Fibroblast of lung (primary cell): ENCODE data around the gene ST8SIA4.

Experiments
- CTCF ChIP-seq, 2 donors: IDR thresholded peaks in 1 of 2; conservative IDR thresholded peaks in 1 of 2; 1 replicate in 1 of 2; 2 replicates in 1 of 2; pipeline ENCODE4 v1.5.1; 2011 to 2012; ENCODE audit warnings: low read length in 2 of 2, control low read depth in 1 of 2, inconsistent platforms in 1 of 2, low read depth in 1 of 2, mild to moderate bottlenecking in 1 of 2
- EZH2 ChIP-seq: IDR thresholded peaks from 2 replicates; pipeline ENCODE4 v1.5.1; 2012; ENCODE audit warnings: low read length, control low read depth, mild to moderate bottlenecking; ENCODE audit errors: missing control alignments

DNA sequence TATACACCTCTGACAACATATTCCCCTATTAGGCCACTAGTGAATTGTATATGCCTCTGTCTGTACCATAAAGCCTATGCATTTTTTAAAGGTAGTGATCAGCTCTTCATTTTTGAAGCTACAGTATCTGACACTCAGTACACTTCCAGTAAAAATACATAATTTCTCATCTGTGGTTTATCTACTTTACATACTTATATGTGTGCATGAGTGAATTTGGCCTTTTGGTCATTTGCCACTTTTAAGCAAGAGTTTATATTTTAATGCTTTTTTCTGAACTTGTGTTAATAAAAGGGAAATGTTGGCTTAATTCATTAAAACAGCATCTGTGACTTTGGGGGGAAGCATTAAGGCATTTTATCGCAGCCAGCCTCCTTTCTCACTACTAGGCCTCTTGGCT is 47.8 kb downstream of the ST8SIA4 start:
- no peak for TF ChIP-seq CTCF (conservative IDR thresholded peaks at IDR 0.05 in 1 of 2, IDR thresholded peaks at IDR 0.05 in 1 of 2; ENCODE audit: low read depth in 1 of 2, low read length in 2 of 2)
- TF ChIP-seq EZH2: no peak
